IMR-90 (cell line): Measurements from ENCODE around the gene REPS1. TPM values are rescaled to one million over a fixed set of nuclear protein-coding genes. Genes with fewer than 3 reads are reported as not detected.

Experiments
- ATAC-seq: fragments of 200-7000 bp; cut with Tn5 transposase; 2 replicates; pipeline ENCODE4 v1.9.1; 2020; ENCODE audit warnings: low read depth, mild to moderate bottlenecking, moderate library complexity
- BruUV-seq: library from RNA; stranded (reverse); fragments of 400-500 nt; replicated peaks from 2 replicates; lab custom pipeline; 2021; lab: Mats Ljungman, UMichigan
- CTCF ChIA-PET: fragments of 300-600 bp; formaldehyde crosslinking; extraction: SDS; loops from one replicate; lab custom pipeline; 2021; ENCODE audit warnings: antibody characterized with exemption; lab: Yijun Ruan, JAX
- POLR2A ChIA-PET: fragments of 300-600 bp; sonication (Branson Sonifier 250); formaldehyde crosslinking; loops from one replicate; lab custom pipeline; 2022; ENCODE audit warnings: antibody characterized with exemption; ENCODE audit not compliant: unreplicated experiment; lab: Charles Lee
- DNase-seq: peaks from one replicate; pipeline ENCODE4 v3.0.0; 2013
- H2AFZ ChIP-seq: replicated peaks from 2 replicates; pipeline ENCODE3; 2013; ENCODE audit warnings: low read length, mild to moderate bottlenecking; ENCODE audit not compliant: poor library complexity
- H2AK5ac ChIP-seq: 2 replicates; pipeline ENCODE4 v1.6.1; 2013; ENCODE audit warnings: low read depth, low read length, inconsistent platforms
- H2AK9ac ChIP-seq: replicated peaks from 2 replicates; pipeline ENCODE3; 2013; ENCODE audit warnings: mild to moderate bottlenecking, low read depth, low read length, moderate library complexity; ENCODE audit not compliant: poor library complexity
- H2BK120ac ChIP-seq: 2 replicates; pipeline ENCODE4 v1.6.1; 2013; ENCODE audit warnings: low read depth, low read length, inconsistent platforms
- H2BK15ac ChIP-seq: 3 replicates; pipeline ENCODE4 v1.6.1; 2013; ENCODE audit warnings: low read depth, low read length, inconsistent platforms
- H2BK20ac ChIP-seq: 2 replicates; pipeline ENCODE4 v1.6.1; 2013; ENCODE audit warnings: low read depth, mild to moderate bottlenecking, inconsistent platforms, low read length, moderate library complexity
- H2BK5ac ChIP-seq: 2 replicates; pipeline ENCODE4 v1.6.1; 2013; ENCODE audit warnings: mild to moderate bottlenecking, low read depth, low read length, inconsistent platforms; ENCODE audit not compliant: poor library complexity, severe bottlenecking
- H3K14ac ChIP-seq: replicated peaks from 2 replicates; pipeline ENCODE4 v1.6.1; 2013; ENCODE audit warnings: low read depth, low read length, inconsistent platforms
- H3K18ac ChIP-seq: 2 replicates; pipeline ENCODE4 v1.6.1; 2013; ENCODE audit warnings: low read depth, low read length, control low read depth
- H3K23ac ChIP-seq: 2 replicates; pipeline ENCODE4 v1.6.1; 2013; ENCODE audit warnings: low read depth, low read length, inconsistent platforms
- H3K27ac ChIP-seq: 2 replicates; pipeline ENCODE4 v1.5.1; 2013; ENCODE audit warnings: mild to moderate bottlenecking, control low read depth, low read length; ENCODE audit not compliant: insufficient read depth
- H3K27me3 ChIP-seq: 2 replicates; pipeline ENCODE4 v1.6.1; 2013; ENCODE audit warnings: low read length; ENCODE audit not compliant: control insufficient read depth, insufficient read depth
- H3K36me3 ChIP-seq: 2 replicates; pipeline ENCODE4 v1.6.1; 2013; ENCODE audit warnings: low read length, mixed read lengths; ENCODE audit not compliant: control insufficient read depth, insufficient read depth
- H3K4ac ChIP-seq: 2 replicates; pipeline ENCODE4 v1.6.1; 2013; ENCODE audit warnings: low read depth, low read length, inconsistent platforms
- H3K4me1 ChIP-seq: 2 replicates; pipeline ENCODE4 v1.6.1; 2013; ENCODE audit warnings: low read length, mixed read lengths; ENCODE audit not compliant: control insufficient read depth, insufficient read depth
- H3K4me2 ChIP-seq: 2 replicates; pipeline ENCODE4 v1.6.1; 2013; ENCODE audit warnings: low read depth, mild to moderate bottlenecking, control low read depth, low read length, moderate library complexity
- H3K4me3 ChIP-seq: 2 replicates; pipeline ENCODE4 v1.5.1; 2013; ENCODE audit warnings: low read depth, mild to moderate bottlenecking, control low read depth, low read length, moderate library complexity; ENCODE audit not compliant: insufficient read depth
- H3K56ac ChIP-seq: 2 replicates; pipeline ENCODE4 v1.6.1; 2013; ENCODE audit warnings: low read length, inconsistent platforms; ENCODE audit not compliant: insufficient read depth; ENCODE audit errors: extremely low read depth
- H3K79me1 ChIP-seq, 2 experiments: 2 replicates each; pipeline ENCODE4 v1.6.1; 2013; ENCODE audit warnings: low read length in 2 of 2, inconsistent platforms in 1 of 2, low read depth in 1 of 2
- H3K9ac ChIP-seq: 2 replicates; pipeline ENCODE4 v1.6.1; 2013; ENCODE audit warnings: low read depth, low read length, control low read depth
- H3K9me1 ChIP-seq: 2 replicates; pipeline ENCODE4 v1.6.1; 2013; ENCODE audit warnings: low read length, inconsistent platforms; ENCODE audit not compliant: insufficient read depth
- H3K9me3 ChIP-seq: 2 replicates; pipeline ENCODE4 v1.6.1; 2013; ENCODE audit warnings: low read length; ENCODE audit not compliant: control insufficient read depth, insufficient read depth
- H4K20me1 ChIP-seq: 2 replicates; pipeline ENCODE4 v1.6.1; 2013; ENCODE audit warnings: low read length, inconsistent platforms; ENCODE audit not compliant: insufficient read depth
- H4K5ac ChIP-seq: 2 replicates; pipeline ENCODE4 v1.6.1; 2013; ENCODE audit warnings: mild to moderate bottlenecking, low read depth, low read length, control low read depth
- H4K8ac ChIP-seq, 2 experiments: 2 replicates each; pipeline ENCODE4 v1.6.1; 2013; ENCODE audit warnings: low read depth in 2 of 2, low read length in 2 of 2, control low read depth in 1 of 2, inconsistent platforms in 1 of 2
- H4K91ac ChIP-seq: 2 replicates; pipeline ENCODE4 v1.6.1; 2013; ENCODE audit warnings: low read depth, low read length, inconsistent platforms; ENCODE audit not compliant: insufficient read depth
- BHLHE40 ChIP-seq: fragments of 150-350 bp; IDR thresholded peaks from 2 replicates; pipeline ENCODE4 v1.6.1; 2016; ENCODE audit warnings: mild to moderate bottlenecking, low read depth, low read length
- CEBPB ChIP-seq: IDR thresholded peaks from 2 replicates; pipeline ENCODE4 v1.6.1; 2012; ENCODE audit warnings: low read depth, low read length, improper control_type of control experiment
- CHD1 ChIP-seq: IDR thresholded peaks from 2 replicates; pipeline ENCODE4 v1.6.1; 2012; ENCODE audit warnings: low read depth, low read length, improper control_type of control experiment
- CTCF ChIP-seq: conservative IDR thresholded peaks from 2 replicates; pipeline ENCODE4 v1.5.1; 2012; ENCODE audit warnings: mild to moderate bottlenecking, low read depth, low read length, improper control_type of control experiment
- FOS ChIP-seq: fragments of 150-350 bp; IDR thresholded peaks from 2 replicates; pipeline ENCODE4 v1.6.1; 2016; ENCODE audit warnings: low read depth, low read length
- MAFK ChIP-seq: IDR thresholded peaks from 2 replicates; pipeline ENCODE4 v1.6.1; 2012; ENCODE audit warnings: low read depth, low read length, improper control_type of control experiment
- MAZ ChIP-seq: IDR thresholded peaks from 2 replicates; pipeline ENCODE4 v1.6.1; 2012; ENCODE audit warnings: low read depth, mild to moderate bottlenecking, low read length, improper control_type of control experiment, moderate library complexity, borderline replicate concordance
- MXI1 ChIP-seq: IDR thresholded peaks from 2 replicates; pipeline ENCODE4 v1.6.1; 2012; ENCODE audit warnings: low read depth, mild to moderate bottlenecking, low read length, moderate library complexity, borderline replicate concordance
- NFE2L2 ChIP-seq: fragments of 150-350 bp; IDR thresholded peaks from 2 replicates; pipeline ENCODE4 v1.6.1; 2016; ENCODE audit warnings: low read depth, mild to moderate bottlenecking, low read length
- POLR2A ChIP-seq: IDR thresholded peaks from 2 replicates; pipeline ENCODE4 v1.6.1; 2012; ENCODE audit warnings: mild to moderate bottlenecking, low read depth, low read length
- RAD21 ChIP-seq: IDR thresholded peaks from 2 replicates; pipeline ENCODE4 v1.6.1; 2012; ENCODE audit warnings: low read length, improper control_type of control experiment
- RCOR1 ChIP-seq: IDR thresholded peaks from 2 replicates; pipeline ENCODE4 v1.6.1; 2012; ENCODE audit warnings: mild to moderate bottlenecking, low read length, improper control_type of control experiment; ENCODE audit not compliant: insufficient replicate concordance
- RFX5 ChIP-seq: IDR thresholded peaks from 2 replicates; pipeline ENCODE4 v1.8.0; 2012; ENCODE audit warnings: low read depth, mild to moderate bottlenecking, low read length, moderate library complexity
- SMC3 ChIP-seq: fragments of 150-350 bp; IDR thresholded peaks from 2 replicates; pipeline ENCODE4 v1.6.1; 2016; ENCODE audit warnings: low read depth, mild to moderate bottlenecking, antibody characterized with exemption, low read length, moderate library complexity
- WGBS, 2 experiments: methylation state at CpG; one replicate each; pipeline versions ENCODE4 v1.1.5 to v1.1.7; 2013; ENCODE audit warnings: missing lambda C conversion rate in 2 of 2; ENCODE audit not compliant: insufficient read length in 1 of 2; ENCODE audit errors: extremely low coverage in 2 of 2; 5-methylcytosine and 5-hydroxymethylcytosine counted together
- dilution Hi-C: fragments of 300-500 bp; cut with HindIII; formaldehyde crosslinking; loops from one replicate; pipeline ENCODE4 v1.14.3; 2018; ENCODE audit warnings: low sequenced_read_pairs; ENCODE audit not compliant: unreplicated experiment
- in situ Hi-C: fragments of 300-500 bp; cut with MboI; formaldehyde crosslinking; loops from 3 replicates; pipeline ENCODE4 v1.14.3; 2019; ENCODE audit warnings: low sequenced_read_pairs, inconsistent platforms, mixed read lengths
- intact Hi-C: fragments of 100-400 bp; cut with micrococcal nuclease; formaldehyde crosslinking; loops from 2 replicates; pipeline ENCODE4 v1.10.0; 2022
- polyA plus RNA-seq, 3 experiments: library from polyadenylated mRNA; depleted of rRNA; stranded (reverse); fragments of >200 nt; gene quantifications; 2 replicates each; pipeline ENCODE4 v1.2.3, GENCODE V29; 2012; ENCODE audit warnings: low replicate concordance in 1 of 3
- total RNA-seq: library from RNA; depleted of rRNA; stranded (reverse); fragments of >200 nt; gene quantifications from 2 replicates; pipeline ENCODE4 v1.2.3, GENCODE V29; 2012
- TF ChIP-seq, protein P1 (sequence below): fragments of 150-350 bp; IDR thresholded peaks from 2 replicates; pipeline ENCODE4 v1.6.1; 2016; ENCODE audit warnings: low read depth, mild to moderate bottlenecking, low read length, moderate library complexity, borderline replicate concordance
- TF ChIP-seq, protein P2 (sequence below): fragments of 150-350 bp; IDR thresholded peaks from 2 replicates; pipeline ENCODE4 v1.6.1; 2017; ENCODE audit warnings: mild to moderate bottlenecking, antibody characterized with exemption, low read length, low read depth

Gene REPS1
- total and polyA plus RNA-seq, 2 of the 4 experiments (the other 2 are of a cell fraction): 21.9 to 24.2 TPM

- TF ChIP-seq POLR2A (no peak), RFX5 (no peak), CTCF (no peak), FOS (no peak), RCOR1 (no peak), CHD1 (no peak), BHLHE40 (no peak), MAZ (no peak), RAD21 (no peak), MXI1 (no peak), CEBPB (no peak), NFE2L2 (no peak), MAFK (no peak), SMC3 (no peak)
- TF ChIP-seq, protein P1, sequence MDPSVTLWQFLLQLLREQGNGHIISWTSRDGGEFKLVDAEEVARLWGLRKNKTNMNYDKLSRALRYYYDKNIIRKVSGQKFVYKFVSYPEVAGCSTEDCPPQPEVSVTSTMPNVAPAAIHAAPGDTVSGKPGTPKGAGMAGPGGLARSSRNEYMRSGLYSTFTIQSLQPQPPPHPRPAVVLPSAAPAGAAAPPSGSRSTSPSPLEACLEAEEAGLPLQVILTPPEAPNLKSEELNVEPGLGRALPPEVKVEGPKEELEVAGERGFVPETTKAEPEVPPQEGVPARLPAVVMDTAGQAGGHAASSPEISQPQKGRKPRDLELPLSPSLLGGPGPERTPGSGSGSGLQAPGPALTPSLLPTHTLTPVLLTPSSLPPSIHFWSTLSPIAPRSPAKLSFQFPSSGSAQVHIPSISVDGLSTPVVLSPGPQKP: no peak
- TF ChIP-seq, protein P2, sequence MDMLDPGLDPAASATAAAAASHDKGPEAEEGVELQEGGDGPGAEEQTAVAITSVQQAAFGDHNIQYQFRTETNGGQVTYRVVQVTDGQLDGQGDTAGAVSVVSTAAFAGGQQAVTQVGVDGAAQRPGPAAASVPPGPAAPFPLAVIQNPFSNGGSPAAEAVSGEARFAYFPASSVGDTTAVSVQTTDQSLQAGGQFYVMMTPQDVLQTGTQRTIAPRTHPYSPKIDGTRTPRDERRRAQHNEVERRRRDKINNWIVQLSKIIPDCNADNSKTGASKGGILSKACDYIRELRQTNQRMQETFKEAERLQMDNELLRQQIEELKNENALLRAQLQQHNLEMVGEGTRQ: no peak
- Histone ChIP-seq H4K20me1 (no peaks in the 10 kb centered on the region), H3K4me2 (no peak overlapping the region), H2BK120ac (no peak overlapping the region), H4K5ac (no peak overlapping the region), H3K4me1 (no peaks in the 10 kb centered on the region), H3K27me3 (no peaks in the 10 kb centered on the region), H3K4me3 (no peak overlapping the region), H2AK9ac (no peak overlapping the region), H3K23ac (no peak overlapping the region), H3K9me1 (peaks cover 5% of the 10 kb centered on the region; the same call in 1 of the 2 replicates), H2AK5ac (no peak overlapping the region), H3K9ac (no peak overlapping the region), H2AFZ (no peak overlapping the region), H2BK20ac (no peak overlapping the region), H3K18ac (no peak overlapping the region), H3K9me3 (no peaks in the 10 kb centered on the region), H4K91ac (no peak overlapping the region), H2BK15ac (no peak overlapping the region), H3K56ac (no peak overlapping the region), H3K36me3 (peaks cover 22% of the 10 kb centered on the region), H3K27ac (no peak overlapping the region), H2BK5ac (no peak overlapping the region), H3K4ac (no peak overlapping the region), H4K8ac (no peak overlapping the region), H3K79me1 (no peaks in the 10 kb centered on the region), H3K14ac (no peak overlapping the region)
- intact Hi-C loops: no loop called here
- POLR2A ChIA-PET: no interaction called here
- no TSS peak for BruUV-seq
- DNase-seq: no peak
- ATAC-seq: no peak
- dilution Hi-C loops: no loop called here
- no CpG with 5 or more reads among the region's 7 CpGs for WGBS, 2 experiments
- in situ Hi-C loops: no loop called here
- CTCF ChIA-PET: no interaction called here
These were observed 80.9 kb downstream of the REPS1 start for GRCh38 chr6:138907167-138907566.
